GM18507 (cell line): Measurements from ENCODE around the gene CORO7.
A peak's percentile ranks its signal among the peaks of the same experiment; 100 is the strongest.

Source experiments
- DNase-seq: peaks from one replicate; pipeline ENCODE4 v3.0.0; 2011; ENCODE audit warnings: low read depth; ENCODE audit not compliant: insufficient read length; ENCODE audit errors: extremely low spot score
- FAIRE-seq: peaks from 2 replicates; lab custom pipeline; 2011; peaks lifted over from hg19 to GRCh38; lab: Jason Lieb, UNC

The CORO7 gene

GRCh38 chr16:4328782-4329775 is 87.3 kb downstream of the CORO7 start:
- FAIRE-seq (no peak), DNase-seq (no peak)

GRCh38 chr16:4328046-4328781 is 88.2 kb downstream of the CORO7 start:
- FAIRE-seq (peak; percentile 69), DNase-seq (no peak)

- DNase-seq = no peak
- no peak for FAIRE-seq
Observed at GRCh38 chr16:4327386-4328045, 88.9 kb downstream of the CORO7 start.

DNA sequence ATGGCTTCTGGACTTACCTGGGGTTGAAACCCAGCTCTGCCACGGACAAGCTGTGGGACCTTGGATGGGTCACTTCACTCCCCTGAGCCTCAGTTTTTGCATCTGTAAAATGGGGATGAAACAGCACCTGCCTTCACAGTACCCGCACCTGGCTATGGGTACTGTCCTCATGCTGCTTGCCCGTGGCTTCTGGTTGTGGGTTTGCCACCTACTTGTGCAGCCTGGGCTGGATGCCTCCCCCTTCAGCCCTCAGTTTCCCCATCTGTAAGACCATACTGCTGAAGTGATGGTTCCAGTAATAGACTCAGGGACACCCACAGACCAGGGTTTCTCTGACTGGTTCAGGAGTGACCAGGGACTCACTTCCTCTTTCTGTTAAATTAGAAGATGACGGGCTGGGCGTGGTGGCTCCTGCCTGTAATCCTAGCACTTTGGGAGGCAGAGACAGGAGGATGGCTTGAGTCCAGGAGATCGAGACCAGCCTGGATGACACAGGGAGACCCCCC is 91.1 kb downstream of the CORO7 start:
- DNase-seq = no peak
- peak; percentile 60 for FAIRE-seq

DNA sequence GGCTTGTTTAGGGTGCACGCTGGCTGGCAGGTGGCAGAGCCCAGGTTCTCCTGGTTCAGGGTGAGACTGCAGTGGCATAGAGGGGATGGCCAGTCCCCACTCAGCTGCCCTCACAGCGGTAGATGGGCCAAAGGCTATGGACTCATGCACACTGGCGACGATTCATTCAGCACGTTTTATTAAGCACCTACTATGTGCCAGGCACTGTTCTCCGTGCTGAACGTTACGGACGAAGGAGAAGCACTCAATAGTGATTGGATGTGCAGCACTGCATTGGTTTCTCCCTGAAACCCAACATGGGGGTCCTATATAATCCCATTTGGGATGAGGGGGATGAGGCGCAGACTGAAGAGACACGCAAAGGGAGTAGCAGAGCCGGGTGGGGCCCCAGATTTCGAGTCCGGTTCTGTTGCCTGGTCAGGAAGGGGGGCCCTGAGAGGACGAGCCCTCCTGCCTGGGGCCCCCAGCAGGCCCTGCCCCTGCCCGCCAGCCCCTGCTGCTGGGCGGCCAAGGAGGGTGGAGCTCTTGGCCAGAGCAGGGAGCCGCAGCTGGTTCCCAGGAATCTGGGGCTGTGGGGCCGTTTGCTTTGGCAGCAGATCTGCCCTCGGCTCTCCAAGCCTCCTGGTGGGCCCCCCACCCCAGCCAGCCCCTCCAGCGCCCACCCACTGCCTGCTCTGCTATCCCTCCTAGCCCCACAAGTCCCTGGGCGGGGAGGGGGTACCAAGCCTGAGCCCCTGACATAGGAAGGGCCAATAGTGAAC is 91.7 kb downstream of the CORO7 start:
- DNase-seq (no peak), FAIRE-seq (no peak)

GRCh38 chr16:4323845-4324488 is 92.4 kb downstream of the CORO7 start:
- FAIRE-seq (no peak), DNase-seq (no peak)

DNA sequence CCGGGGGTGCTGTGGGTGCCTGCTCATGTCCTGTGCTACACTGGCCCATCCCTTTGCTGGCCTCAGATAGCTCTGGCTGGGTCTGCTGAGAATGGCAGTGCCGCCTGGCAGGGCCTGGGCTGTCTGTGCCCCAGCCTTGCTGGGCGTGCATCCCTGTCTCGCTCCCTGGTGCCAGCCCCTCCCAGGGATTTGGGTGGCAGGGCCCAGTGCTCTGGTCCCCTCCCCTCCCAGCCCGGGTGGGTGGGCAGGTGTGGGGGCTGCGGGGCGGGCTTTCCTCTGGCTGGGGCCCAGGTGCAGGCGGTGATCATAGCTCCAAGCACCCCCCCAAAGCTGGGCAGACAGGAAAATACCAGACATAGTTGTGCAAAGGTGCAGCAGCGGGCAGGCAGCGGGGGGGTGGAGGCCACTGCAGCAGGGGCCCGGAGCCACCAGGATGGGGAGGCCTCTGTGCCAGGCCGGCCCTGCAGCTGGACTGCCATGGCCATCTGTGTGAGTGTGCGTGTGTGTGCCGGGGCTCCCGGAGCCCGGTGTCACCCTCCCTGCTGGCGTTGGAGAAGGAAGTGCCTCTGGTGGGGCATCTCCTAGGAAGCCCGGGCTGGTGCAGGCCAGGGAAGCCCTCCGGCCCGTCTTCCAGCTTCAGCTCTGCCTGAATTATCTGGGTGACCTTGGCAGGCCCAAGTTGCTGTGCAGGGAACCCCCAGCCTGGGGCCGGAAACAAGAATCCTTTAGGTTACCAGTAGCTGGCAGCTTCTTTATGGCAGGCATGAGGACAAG is 93.1 kb downstream of the CORO7 start:
- DNase-seq = no peak

DNA sequence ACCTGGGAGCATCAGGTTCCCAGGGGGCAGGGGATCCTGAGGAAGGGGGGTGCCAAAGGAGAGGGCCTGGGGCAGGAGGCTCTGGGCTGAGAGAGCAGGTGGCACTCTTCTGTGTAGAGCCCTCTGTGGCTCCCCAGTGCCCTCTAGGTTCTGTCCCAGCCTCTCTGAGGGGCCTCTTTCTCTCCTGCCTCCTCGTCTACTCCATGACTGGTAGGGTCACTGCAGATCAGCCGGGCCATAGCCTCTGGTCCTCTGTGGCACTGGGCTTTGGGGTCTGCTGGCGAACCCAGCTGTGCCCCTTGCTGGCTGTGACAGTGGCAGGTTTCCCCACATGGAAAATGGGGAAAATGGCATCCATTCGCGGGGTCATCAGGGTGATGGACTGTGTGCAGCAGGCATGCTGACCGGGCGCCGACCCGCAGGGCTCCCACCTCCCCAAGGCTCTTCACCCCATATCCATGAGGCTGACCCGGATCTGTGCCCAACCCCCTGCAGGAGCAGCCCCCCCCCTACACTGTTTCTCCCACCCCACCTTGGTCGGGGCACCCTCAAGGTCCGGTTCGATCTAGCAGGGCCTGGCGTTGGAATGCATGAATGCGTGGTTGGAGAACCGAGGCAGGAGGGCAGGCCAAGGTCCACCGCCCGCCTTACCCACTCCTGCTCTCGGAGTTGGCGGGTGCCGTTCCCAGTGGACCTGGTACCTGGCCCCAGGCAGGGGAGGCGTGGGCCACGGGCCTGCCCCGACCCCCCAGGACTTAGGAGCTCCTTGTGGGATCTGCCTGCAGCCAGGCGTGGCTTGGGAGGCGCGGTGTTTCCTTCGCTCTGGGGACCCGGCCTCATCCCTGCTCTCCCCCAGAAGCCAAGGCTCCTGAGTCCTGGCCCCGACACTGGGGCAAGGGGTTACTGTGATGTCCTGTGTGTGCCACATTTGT is 94.0 kb downstream of the CORO7 start:
- no peak for DNase-seq
- FAIRE-seq = no peak

More for the DNA sequence above, 93.1 kb downstream of the CORO7 start:
- no peak for FAIRE-seq

DNA sequence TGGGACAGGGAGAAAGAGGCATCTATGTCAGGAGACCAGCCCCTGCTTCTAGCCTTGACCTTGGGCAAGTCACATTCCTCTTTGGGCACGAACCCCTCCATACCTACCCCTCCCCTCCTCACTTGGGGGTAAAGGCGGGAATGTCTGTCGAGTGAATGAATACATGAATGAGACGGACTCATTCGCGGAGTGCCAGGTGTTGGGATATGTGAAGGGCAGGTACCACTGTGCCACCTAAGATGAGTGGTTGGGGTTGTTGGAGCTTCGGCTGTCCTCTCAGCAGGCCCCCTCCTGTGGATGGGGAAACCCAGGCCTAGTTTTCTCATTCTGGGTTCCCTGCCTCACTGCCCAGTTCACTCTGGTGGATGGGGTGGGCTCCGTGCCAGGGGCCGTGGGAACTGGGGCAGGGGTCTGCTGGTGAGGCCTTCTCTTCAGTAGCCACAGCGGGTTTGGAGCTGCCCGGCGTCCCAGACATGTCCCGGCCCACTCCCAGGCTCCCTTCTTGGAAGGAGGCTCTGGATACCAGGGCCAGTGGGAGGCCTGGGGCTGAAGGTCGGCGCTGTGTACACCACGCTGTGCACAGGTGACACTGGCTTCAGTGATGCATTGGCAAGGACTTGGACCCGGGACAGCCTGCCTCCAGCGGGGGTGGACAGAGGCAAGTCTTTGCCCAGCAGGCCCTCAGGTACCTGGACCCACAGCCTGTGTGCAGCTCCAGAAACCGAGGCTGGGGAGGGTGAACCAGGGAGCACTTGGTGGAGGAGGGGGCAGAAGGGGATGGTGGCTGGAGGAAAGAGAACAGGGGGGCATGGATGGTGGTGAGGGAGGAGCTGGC is 94.9 kb downstream of the CORO7 start:
- FAIRE-seq (no peak), DNase-seq (no peak)

DNA sequence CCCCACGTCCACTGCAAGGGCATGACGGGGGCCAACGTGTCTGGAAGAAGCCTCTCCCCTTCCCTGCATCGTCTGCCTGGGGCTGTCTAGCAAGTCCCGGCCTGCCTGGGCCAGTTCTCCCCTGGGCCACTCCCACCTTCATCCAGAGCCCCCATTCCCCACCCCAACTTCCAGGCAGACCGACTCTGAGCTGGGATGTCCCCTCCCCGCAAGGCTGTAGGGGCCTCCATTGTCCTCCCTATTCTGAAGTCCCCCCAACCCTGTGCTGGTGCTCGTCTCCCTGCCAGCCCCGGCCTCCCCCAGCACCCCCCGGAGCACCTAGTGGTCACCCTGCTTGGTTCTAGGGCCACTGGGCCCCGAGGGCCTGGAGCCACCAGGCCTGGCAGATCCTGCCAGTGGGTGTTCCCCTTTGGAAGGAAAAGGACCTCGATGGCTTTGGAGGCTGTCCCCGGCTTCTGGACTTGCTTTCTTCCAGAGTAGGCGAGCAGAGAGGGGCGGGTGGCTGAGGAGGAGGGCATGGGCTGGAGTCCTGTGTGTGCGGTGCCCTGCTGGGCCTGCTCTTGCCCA is 95.7 kb downstream of the CORO7 start:
- no peak for FAIRE-seq
- no peak for DNase-seq

- no peak for DNase-seq
- FAIRE-seq = peak; percentile 67
Observed at GRCh38 chr16:4319454-4320421, 96.7 kb downstream of the CORO7 start.

DNA sequence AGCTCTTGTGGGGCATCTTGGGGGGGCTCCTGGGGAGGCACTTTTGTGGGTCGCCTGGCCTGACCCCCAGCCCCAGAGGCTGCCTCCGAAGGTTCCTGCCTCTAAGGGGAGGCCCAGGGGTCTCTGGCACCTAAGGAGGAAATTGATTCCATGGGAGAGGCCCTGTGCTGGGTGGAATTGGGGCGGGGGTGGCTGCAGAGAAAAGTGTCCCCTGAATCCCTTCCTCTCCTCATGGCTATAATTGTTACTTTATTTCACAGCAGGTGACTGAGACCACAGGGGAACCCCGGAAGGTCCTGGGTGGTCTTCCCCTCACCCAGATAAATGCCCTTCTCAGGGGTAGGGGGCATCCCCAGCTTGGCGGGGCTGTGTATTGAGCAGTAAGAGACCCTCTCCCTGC is 97.4 kb downstream of the CORO7 start:
- DNase-seq = no peak
- no peak for FAIRE-seq

GRCh38 chr16:4318451-4318910 is 97.9 kb downstream of the CORO7 start:
- no peak for FAIRE-seq
- DNase-seq = no peak

DNA sequence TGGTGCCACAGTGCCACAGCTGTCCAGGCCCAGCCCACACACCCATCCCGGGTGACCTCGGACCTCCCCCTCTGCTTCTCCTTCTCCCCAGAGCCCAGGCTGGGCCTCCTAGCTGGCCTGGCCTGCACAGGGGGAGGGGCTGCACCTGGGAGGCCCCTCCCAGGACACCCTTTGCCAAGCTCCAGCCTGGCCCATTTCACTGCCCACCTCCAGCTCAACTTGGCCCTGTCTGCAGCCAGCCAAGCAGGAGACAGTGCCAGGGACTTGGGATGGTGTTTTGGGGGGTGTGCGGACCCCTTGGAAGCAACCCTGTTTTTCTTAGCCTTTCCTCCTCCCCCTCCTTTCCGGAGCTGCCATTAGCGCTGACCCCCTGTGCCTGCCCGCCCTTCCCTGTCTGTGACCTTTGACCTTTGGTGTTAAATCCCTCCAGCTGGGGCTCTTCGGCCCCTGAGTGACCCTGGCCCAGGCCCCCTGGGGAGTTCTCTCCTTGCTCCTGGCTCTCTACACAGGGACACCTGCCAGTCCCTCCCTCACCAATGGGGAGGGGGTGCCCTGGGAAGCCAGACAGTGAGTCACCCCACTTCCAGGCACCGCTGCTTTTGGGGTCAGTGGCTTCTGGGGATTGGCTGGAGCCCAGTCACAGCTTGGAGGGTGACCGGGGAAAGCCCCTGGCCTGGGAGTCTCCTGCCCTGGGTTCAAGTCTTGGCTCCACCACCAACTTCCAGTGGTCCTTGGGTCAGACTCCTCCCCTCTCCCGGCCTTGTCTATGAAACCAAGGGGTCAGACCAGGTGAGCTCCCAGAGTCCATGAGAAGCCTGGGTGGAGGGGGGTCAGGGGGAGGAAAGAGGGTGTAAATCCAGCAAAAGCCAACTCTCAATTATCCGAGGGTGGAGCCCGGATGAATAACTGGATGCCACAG is 98.6 kb downstream of the CORO7 start:
- DNase-seq (no peak), FAIRE-seq (no peak)
